Adrenal gland (tissue), 12 donors: ENCODE data around the gene ZNF135. TPM values are rescaled to one million over a fixed set of nuclear protein-coding genes. Genes with fewer than 3 reads are reported as not detected.

Experiments
- DNase-seq, 7 donors: peaks; one replicate each; pipeline ENCODE4 v3.0.0-alpha.2; 2019 to 2020
- H3K27ac ChIP-seq, 5 donors: fragments of 200-600 bp; sonication (generic) in 4 of 5; 1 replicate in 3 of 5; 2 replicates in 2 of 5; pipeline versions ENCODE4 v1.5.1 to v1.8.0; 2016 to 2020; ENCODE audit warnings: mild to moderate bottlenecking in 1 of 5
- H3K27me3 ChIP-seq: fragments of 200-600 bp; 2 replicates; pipeline ENCODE4 v1.8.0; 2021
- H3K36me3 ChIP-seq, 2 donors: fragments of 200-600 bp; replicated peaks in 1 of 2; 1 replicate in 1 of 2; 2 replicates in 1 of 2; pipeline versions ENCODE4 v1.5.1 to v1.8.0; 2018 to 2022
- H3K4me1 ChIP-seq, 2 donors: fragments of 200-600 bp; replicated peaks in 1 of 2; 1 replicate in 1 of 2; 2 replicates in 1 of 2; pipeline versions ENCODE4 v1.5.1 to v1.8.0; 2018 to 2021
- H3K4me3 ChIP-seq, 4 donors: fragments of 200-600 bp; sonication (generic) in 3 of 4; one replicate each; pipeline ENCODE4 v1.5.1; 2016 to 2018
- H3K9me3 ChIP-seq, 3 donors: fragments of 200-600 bp; sonication (generic) in 1 of 3; replicated peaks in 1 of 3; 1 replicate in 2 of 3; 2 replicates in 1 of 3; pipeline versions ENCODE4 v1.5.1 to v1.8.0; 2016 to 2021
- CTCF ChIP-seq, 6 experiments: fragments of 450-650 bp in 4 of 6; fragments of 200-600 bp in 2 of 6; sonication (generic) in 1 of 6; IDR thresholded peaks; 1 replicate in 5 of 6; 2 replicates in 1 of 6; pipeline versions ENCODE4 v1.5.1 to v1.8.0; 2016 to 2021; ENCODE audit warnings: antibody characterized with exemption in 6 of 6, mild to moderate bottlenecking in 2 of 6, moderate library complexity in 1 of 6
- POLR2A ChIP-seq, 2 donors: fragments of 450-650 bp; IDR thresholded peaks; one replicate each; pipeline ENCODE4 v1.6.1; 2017; ENCODE audit warnings: antibody characterized with exemption in 2 of 2, mild to moderate bottlenecking in 2 of 2, moderate library complexity in 1 of 2
- WGBS, 4 donors: extraction: QIAGEN DNeasy Blood & Tissue Kit in 2 of 4; methylation state at CpG; one replicate each; pipeline versions ENCODE4 v1.1.5 to v1.1.7; 2013 to 2017; 5-methylcytosine and 5-hydroxymethylcytosine counted together
- intact Hi-C, 2 donors: fragments of 100-400 bp; cut with DNase I; formaldehyde crosslinking; loops; one replicate each; pipeline versions ENCODE4 v1.14.1 to v1.15.0; 2022 to 2023
- polyA plus RNA-seq, 3 donors: library from polyadenylated mRNA; stranded (reverse); fragments of 200-250 nt in 2 of 3; fragments of 350-450 nt in 1 of 3; fragmentation: Illumina TruSeq in 1 of 3; extraction: RNeasy Lipid Tissue Mini Kit (QIAGEN cat#74804) in 1 of 3; gene quantifications; one replicate each; pipeline ENCODE4 v1.2.3, GENCODE V29; 2013 to 2014
- total RNA-seq, 9 donors: library from RNA; depleted of rRNA in 4 of 9; stranded (reverse); fragments of >200 nt in 4 of 9; fragments of 120-200 nt in 1 of 9; fragmentation: NEBNext Ultra II Directional in 1 of 9; extraction: Animal tissue kit (Norgen Biotek cat#: 25700) in 1 of 9; gene quantifications; one replicate each; pipeline versions ENCODE4 v1.1.0 to v1.2.4, GENCODE V29; 2013 to 2023
- donor health status: healthy with polysubstance abuse.
- donor health status: Bipolar disorder and iron deficiency.
- donor health status: DM: yes; HTN: yes; CAD: no.
- donor health status: DM: no; HTN: no; CAD: no.
- donor health status: DM: no; HTN: no; CAD: no.
- donor health status: DM: yes; HTN: yes; CAD: no.

The ZNF135 gene
- total and polyA plus RNA-seq, 12 donors = 1.2 to 15.1 (median 4.5) TPM

GRCh38 chr19:58058467-58058866, 615 bp upstream of the ZNF135 start:
- Histone ChIP-seq H3K9me3 (peaks cover 0 to 4% (median 0%) of the 10 kb centered on the region in 3 donors), H3K27me3 (no peaks in the 10 kb centered on the region), H3K36me3 (no peaks in the 10 kb centered on the region), H3K27ac (peak overlapping the region in 2 of 5 donors; percentile 85 to 95), H3K4me3 (peak overlapping the region in 2 of 4 donors; percentile 51 to 64), H3K4me1 (no peaks in the 10 kb centered on the region)
- DNase-seq = no peak
- WGBS, 4 donors = 86 to 88% (median 87%) methylated on average over 13 of the region's 13 CpGs
- intact Hi-C loops = no loop called here
- no peak for TF ChIP-seq POLR2A (IDR thresholded peaks at IDR 0.05)
- no peak for TF ChIP-seq CTCF (IDR thresholded peaks at IDR 0.05)

- WGBS, 4 donors = 8 to 38% (median 22%) methylated on average over 7 to 28 of the region's 28 CpGs
- intact Hi-C loops = no loop called here
Observed at GRCh38 chr19:58059671-58060078, 593 bp downstream of the ZNF135 start.

GRCh38 chr19:58060231-58060630, 1.1 kb downstream of the ZNF135 start:
- peak overlapping the region in 2 of 4 donors; percentile 51 to 64 for H3K4me3 ChIP-seq
- TF ChIP-seq CTCF (IDR thresholded peaks at IDR 0.05) = no peak
- H3K27ac ChIP-seq = no peak overlapping the region
- no peaks in the 10 kb centered on the region for H3K36me3 ChIP-seq
- H3K9me3 ChIP-seq = peaks cover 0 to 7% (median 0%) of the 10 kb centered on the region in 3 donors
- 78 to 96% (median 90%) methylated on average over 19 to 24 of the region's 24 CpGs for WGBS, 4 donors
- H3K4me1 ChIP-seq = no peaks in the 10 kb centered on the region
- no peak for DNase-seq
- intact Hi-C loops = no loop called here
- H3K27me3 ChIP-seq = no peaks in the 10 kb centered on the region

More at GRCh38 chr19:58059671-58060078, 593 bp downstream of the ZNF135 start:
- Histone ChIP-seq H3K36me3 (no peaks in the 10 kb centered on the region), H3K4me1 (no peaks in the 10 kb centered on the region), H3K4me3 (peak overlapping the region in 3 of 4 donors; percentile 30 to 64 (median 51)), H3K9me3 (peaks cover 0 to 7% (median 0%) of the 10 kb centered on the region in 3 donors), H3K27me3 (no peaks in the 10 kb centered on the region), H3K27ac (peak overlapping the region in 4 of 5 donors; percentile 64 to 95 (median 76))
- no peak for TF ChIP-seq POLR2A (IDR thresholded peaks at IDR 0.05)
- TF ChIP-seq CTCF (IDR thresholded peaks at IDR 0.05) = no peak
- DNase-seq = peak in 1 of 7 donors; percentile 7

GRCh38 chr19:58063712-58064111, 4.6 kb downstream of the ZNF135 start:
- DNase-seq = no peak
- no peaks in the 10 kb centered on the region for H3K36me3 ChIP-seq
- intact Hi-C loops = no loop called here
- no peaks in the 10 kb centered on the region for H3K27me3 ChIP-seq
- no peaks in the 10 kb centered on the region for H3K4me1 ChIP-seq
- peaks cover 0 to 36% (median 0%) of the 10 kb centered on the region in 3 donors for H3K9me3 ChIP-seq
- no peak overlapping the region for H3K4me3 ChIP-seq
- no peak overlapping the region for H3K27ac ChIP-seq
- 93 to 98% (median 96%) methylated on average over 3 of the region's 3 CpGs for WGBS, 4 donors
- TF ChIP-seq POLR2A (IDR thresholded peaks at IDR 0.05) = no peak
- no peak for TF ChIP-seq CTCF (IDR thresholded peaks at IDR 0.05)
